Loucy (cell line): Measurements from ENCODE around the gene PDE4D.
"Not testable (repeated sequence)": the region's sequence is repeated elsewhere in the genome, so short reads cannot be mapped to it uniquely, and the experiment has no call there.

ENCODE experiments used
- H2AFZ ChIP-seq: fragments of 200-600 bp; sonication (generic); 2 replicates; pipeline ENCODE4 v1.6.0; 2016; ENCODE audit warnings: antibody characterized with exemption, mild to moderate bottlenecking, low read length, moderate library complexity
- H3F3A ChIP-seq: fragments of 200-600 bp; 2 replicates; pipeline ENCODE4 v1.6.0; 2016; ENCODE audit warnings: antibody characterized with exemption, low read depth, mild to moderate bottlenecking
- H3K27me3 ChIP-seq: fragments of 200-600 bp; sonication (generic); 2 replicates; pipeline ENCODE4 v1.6.1; 2014; ENCODE audit warnings: low read length, mild to moderate bottlenecking; ENCODE audit not compliant: insufficient read depth, poor library complexity, severe bottlenecking
- H3K36me3 ChIP-seq: fragments of 200-600 bp; sonication (generic); 2 replicates; pipeline ENCODE4 v1.6.1; 2016; ENCODE audit warnings: low read length; ENCODE audit not compliant: insufficient read depth
- H3K4me1 ChIP-seq: fragments of 200-600 bp; sonication (generic); 2 replicates; pipeline ENCODE4 v1.5.1; 2014; ENCODE audit warnings: low read length, mild to moderate bottlenecking; ENCODE audit not compliant: insufficient read depth, poor library complexity, severe bottlenecking
- H3K4me2 ChIP-seq: fragments of 200-600 bp; sonication (generic); 2 replicates; pipeline ENCODE4 v1.6.0; 2014; ENCODE audit warnings: antibody characterized with exemption, low read length, low read depth, mild to moderate bottlenecking; ENCODE audit not compliant: poor library complexity, severe bottlenecking
- H3K4me3 ChIP-seq: fragments of 200-600 bp; sonication (generic); 2 replicates; pipeline ENCODE4 v1.5.1; 2014; ENCODE audit warnings: low read length, mild to moderate bottlenecking, mixed read lengths; ENCODE audit not compliant: poor library complexity, severe bottlenecking
- H3K79me2 ChIP-seq: fragments of 200-600 bp; sonication (generic); 2 replicates; pipeline ENCODE4 v1.6.1; 2014; ENCODE audit warnings: low read length; ENCODE audit not compliant: insufficient read depth
- H3K9ac ChIP-seq: fragments of 200-600 bp; sonication (generic); 2 replicates; pipeline ENCODE4 v1.6.0; 2014; ENCODE audit warnings: mild to moderate bottlenecking, low read depth, low read length, moderate library complexity; ENCODE audit not compliant: poor library complexity, severe bottlenecking
- H3K9me2 ChIP-seq: fragments of 200-600 bp; sonication (generic); replicated peaks from 2 replicates; pipeline ENCODE4 v1.6.1; 2016; ENCODE audit warnings: low read depth, low read length, mixed read lengths
- H3K9me3 ChIP-seq: fragments of 200-600 bp; sonication (generic); 2 replicates; pipeline ENCODE4 v1.6.1; 2014; ENCODE audit warnings: mild to moderate bottlenecking, antibody characterized with exemption, low read length, low read depth; ENCODE audit not compliant: insufficient read depth
- H4K20me1 ChIP-seq: fragments of 200-600 bp; sonication (generic); 2 replicates; pipeline ENCODE4 v1.6.0; 2014; ENCODE audit warnings: antibody characterized with exemption, low read length, mild to moderate bottlenecking; ENCODE audit not compliant: insufficient read depth, poor library complexity, severe bottlenecking
- CTCF ChIP-seq: fragments of 200-600 bp; sonication (generic); conservative IDR thresholded peaks from 2 replicates; pipeline ENCODE4 v1.5.1; 2014; ENCODE audit warnings: mild to moderate bottlenecking, antibody characterized with exemption, low read length
- EZH2phosphoT487 ChIP-seq: fragments of 200-600 bp; IDR thresholded peaks from 2 replicates; pipeline ENCODE4 v1.6.1; 2018; ENCODE audit warnings: antibody characterized with exemption, mild to moderate bottlenecking, moderate library complexity, borderline replicate concordance

PDE4D gene

GRCh38 chr5:59577485-59577884, 316.0 kb downstream of the PDE4D start:
- TF ChIP-seq CTCF (no peak), EZH2phosphoT487 (no peak)
- H3K79me2 ChIP-seq = no peaks in the 10 kb centered on the region

GRCh38 chr5:59575648-59576445, 317.7 kb downstream of the PDE4D start:
- Histone ChIP-seq H3K9me2 (no peaks in the 10 kb centered on the region), H3K79me2 (no peaks in the 10 kb centered on the region), H3K4me1 (peaks cover 5% of the 10 kb centered on the region)

More at GRCh38 chr5:59577485-59577884, 316.0 kb downstream of the PDE4D start:
- Histone ChIP-seq H3K27me3 (no peaks in the 10 kb centered on the region), H3K9ac (no peak overlapping the region), H3K36me3 (no peaks in the 10 kb centered on the region), H3K9me3 (no peaks in the 10 kb centered on the region), H3K9me2 (no peaks in the 10 kb centered on the region), H3K4me1 (peaks cover 5% of the 10 kb centered on the region), H4K20me1 (no peaks in the 10 kb centered on the region), H3K4me3 (no peak overlapping the region), H3K4me2 (no peak overlapping the region), H2AFZ (no peak overlapping the region), H3F3A (no peaks in the 10 kb centered on the region)

GRCh38 chr5:59573509-59573908, 320.0 kb downstream of the PDE4D start:
- not testable (repeated sequence) for H3K9ac ChIP-seq, H3F3A ChIP-seq, H3K36me3 ChIP-seq, H3K4me2 ChIP-seq, H3K27me3 ChIP-seq, H3K4me3 ChIP-seq, H3K9me3 ChIP-seq, H3K9me2 ChIP-seq, H4K20me1 ChIP-seq, H2AFZ ChIP-seq, H3K79me2 ChIP-seq
- peaks cover 13% of the 10 kb centered on the region for H3K4me1 ChIP-seq

More at GRCh38 chr5:59575648-59576445, 317.7 kb downstream of the PDE4D start:
- Histone ChIP-seq H3K9me3 (no peaks in the 10 kb centered on the region), H2AFZ (no peak overlapping the region), H3K4me3 (no peak overlapping the region), H4K20me1 (no peaks in the 10 kb centered on the region), H3F3A (no peaks in the 10 kb centered on the region), H3K27me3 (no peaks in the 10 kb centered on the region), H3K4me2 (no peak overlapping the region), H3K36me3 (no peaks in the 10 kb centered on the region), H3K9ac (no peak overlapping the region)
- TF ChIP-seq EZH2phosphoT487 (no peak), CTCF (no peak)

- Histone ChIP-seq H3K27me3 (no peaks in the 10 kb centered on the region), H3K4me3 (no peak overlapping the region), H3K4me1 (peaks cover 13% of the 10 kb centered on the region), H3F3A (no peaks in the 10 kb centered on the region), H3K9ac (no peak overlapping the region), H3K79me2 (no peaks in the 10 kb centered on the region), H2AFZ (no peak overlapping the region), H3K36me3 (no peaks in the 10 kb centered on the region), H3K9me3 (no peaks in the 10 kb centered on the region), H4K20me1 (no peaks in the 10 kb centered on the region), H3K4me2 (no peak overlapping the region), H3K9me2 (no peaks in the 10 kb centered on the region)
- TF ChIP-seq CTCF = no peak
- no peak for TF ChIP-seq EZH2phosphoT487
These were observed 322.5 kb downstream of the PDE4D start for GRCh38 chr5:59571067-59571466.
